K562 (cell line): Measurements from ENCODE around the gene REX1BD. TPM values are rescaled to one million over a fixed set of nuclear protein-coding genes. Genes with fewer than 3 reads are reported as not detected.

Experiments
- DDX20 ChIP-seq: fragments of 450-650 bp; IDR thresholded peaks from 2 replicates; pipeline ENCODE4 v1.6.1; 2016; ENCODE audit warnings: missing genetic modification characterization, low read depth, mild to moderate bottlenecking, missing compliant biosample characterization, moderate library complexity
- HLTF ChIP-seq: fragments of 450-650 bp; IDR thresholded peaks from 2 replicates; pipeline ENCODE4 v1.6.1; 2016
- KDM2B ChIP-seq: fragments of 250-450 bp; sonication (Bioruptor Pico); IDR thresholded peaks from 2 replicates; pipeline ENCODE4 v1.8.0; 2021; ENCODE audit warnings: mild to moderate bottlenecking, moderate library complexity
- MECOM ChIP-seq: fragments of 250-450 bp; sonication (Bioruptor Pico); IDR thresholded peaks from 2 replicates; pipeline ENCODE4 v1.8.0; 2022; ENCODE audit warnings: inconsistent platforms
- MXI1 ChIP-seq: IDR thresholded peaks from 2 replicates; pipeline ENCODE4 v1.6.1; 2011; ENCODE audit warnings: low read depth, mild to moderate bottlenecking, improper control_type of control experiment, low read length
- NFRKB ChIP-seq: fragments of 450-650 bp; IDR thresholded peaks from 2 replicates; pipeline ENCODE4 v1.6.1; 2016; ENCODE audit warnings: low read depth
- NR3C1 ChIP-seq: sonication (generic); formaldehyde crosslinking; IDR thresholded peaks from 2 replicates; pipeline ENCODE4 v1.8.1; 2022; ENCODE audit warnings: missing genetic modification reagents
- REST ChIP-seq, 2 experiments: fragments of 450-650 bp; formaldehyde crosslinking in 1 of 2; IDR thresholded peaks; 2 replicates each; pipeline versions ENCODE4 v1.4.0 to v1.6.1; 2014 to 2020; ENCODE audit warnings: mild to moderate bottlenecking in 2 of 2, borderline replicate concordance in 1 of 2, low read depth in 1 of 2
- SIX5 ChIP-seq, 2 experiments: IDR thresholded peaks; 2 replicates each; pipeline ENCODE4 v1.6.1; 2011; ENCODE audit warnings: low read length in 2 of 2, borderline replicate concordance in 1 of 2, low read depth in 1 of 2, mild to moderate bottlenecking in 1 of 2, moderate library complexity in 1 of 2; ENCODE audit not compliant: insufficient read depth in 1 of 2
- TCF7 ChIP-seq: sonication (generic); IDR thresholded peaks from 2 replicates; pipeline ENCODE4 v1.6.1; 2016; ENCODE audit warnings: antibody characterized with exemption, borderline replicate concordance
- TCFL5 ChIP-seq: fragments of 250-450 bp; sonication (Bioruptor Pico); conservative IDR thresholded peaks from 2 replicates; pipeline ENCODE4 v1.6.1; 2021; ENCODE audit warnings: mild to moderate bottlenecking, moderate library complexity, matching md5 sums
- polyA plus RNA-seq, 8 experiments: library from polyadenylated mRNA; depleted of rRNA in 4 of 8; stranded (reverse) in 5 of 8; unstranded in 3 of 8; fragments of >200 nt; fragmentation: Nextera tagmentation in 2 of 8; fragmentation: Illumina TruSeq in 1 of 8; extraction: Ambion mirVana in 2 of 8; extraction: Trizol in 1 of 8; gene quantifications; 2 replicates each; pipeline versions ENCODE4 v1.2.1 to v1.2.3, GENCODE V29; 2011 to 2014; ENCODE audit warnings: inconsistent platforms in 1 of 8, missing spikeins in 1 of 8
- total RNA-seq, 7 experiments: library from RNA; depleted of rRNA in 6 of 7; stranded (reverse); fragments of >200 nt in 6 of 7; fragmentation: Illumina TruSeq in 2 of 7; extraction: Trizol in 2 of 7; gene quantifications; 2 replicates each; pipeline versions ENCODE4 v1.2.1 to v1.2.3, GENCODE V29; 2011 to 2021; ENCODE audit warnings: low replicate concordance in 1 of 7
- TF ChIP-seq, protein P1 (sequence below): fragments of 250-450 bp; sonication (Bioruptor Pico); IDR thresholded peaks from 2 replicates; pipeline ENCODE4 v1.4.0; 2020
- TF ChIP-seq, protein P2 (sequence below): fragments of 450-650 bp; formaldehyde crosslinking; IDR thresholded peaks from 2 replicates; pipeline ENCODE4 v1.4.0; 2020; ENCODE audit warnings: mild to moderate bottlenecking, moderate library complexity

The REX1BD gene
- total and polyA plus RNA-seq, 9 of the 15 experiments (the other 6 are each of a cell fraction or from before 2014, with no cell fraction given) = 1.9 to 136 (median 13.8) TPM

DNA sequence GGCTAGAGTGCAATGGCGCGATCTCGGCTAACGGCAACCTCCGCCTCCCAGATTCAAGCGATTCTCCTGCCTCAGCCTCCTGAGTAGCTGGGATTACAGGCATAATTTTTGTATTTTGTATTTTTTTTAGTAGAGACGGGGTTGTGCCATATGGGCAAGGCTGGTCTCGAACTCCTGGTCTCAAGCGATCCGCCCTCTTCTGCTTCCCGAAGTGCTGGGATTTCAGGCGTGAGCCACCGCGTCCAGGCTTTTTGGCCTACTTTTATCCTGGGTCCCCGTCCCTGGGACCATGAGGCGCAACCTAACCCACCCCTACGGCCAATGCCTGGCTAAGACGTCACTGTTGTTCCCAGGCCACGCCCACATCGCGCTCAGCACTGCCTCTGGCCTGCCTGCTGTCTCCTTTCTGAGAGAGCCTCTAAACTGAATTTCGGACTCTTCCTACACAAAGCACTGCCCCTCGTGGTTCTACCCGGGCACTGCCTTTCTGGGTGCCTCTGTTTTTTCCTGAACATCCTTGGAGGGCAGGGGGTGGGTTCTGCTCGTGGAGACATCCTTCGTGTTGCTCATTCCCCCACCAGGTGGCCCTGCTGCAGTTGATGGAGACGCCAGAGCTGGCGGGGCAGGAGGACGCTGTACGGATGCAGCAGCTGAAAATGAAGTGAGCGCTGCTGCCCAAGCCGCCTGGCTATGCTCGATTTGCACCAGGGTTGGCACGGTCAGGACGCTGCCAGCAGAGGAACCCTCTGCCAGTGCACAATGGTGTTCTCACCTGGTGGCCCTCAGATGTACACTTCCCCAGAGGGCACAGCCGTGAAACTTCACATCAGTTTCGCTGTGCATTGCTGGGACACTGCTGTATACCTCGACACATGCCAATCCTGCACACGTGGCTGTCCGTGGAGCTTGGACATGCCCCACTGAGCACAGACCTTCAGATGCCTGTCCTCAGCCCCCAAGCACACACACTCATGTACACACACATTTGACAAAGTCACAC lies 2.0 kb downstream of the REX1BD start (continued):
- TF ChIP-seq REST (IDR thresholded peaks at IDR 0.05; ENCODE audit: borderline replicate concordance) = peak; percentile 45; the same call in 1 of the 2 replicates
- no peak for TF ChIP-seq REST (CRISPR knock-in tag; IDR thresholded peaks at IDR 0.05; ENCODE audit: low read depth)
- no peak for TF ChIP-seq MECOM (CRISPR knock-in tag)
- no peak for TF ChIP-seq KDM2B (CRISPR knock-in tag)
- no peak; the same call in 1 of the 2 replicates for TF ChIP-seq MXI1
- no peak for TF ChIP-seq TCFL5 (CRISPR knock-in tag)
- TF ChIP-seq DDX20 = no peak
- no peak for TF ChIP-seq NR3C1
- TF ChIP-seq TCF7 = no peak
- TF ChIP-seq, protein P1, sequence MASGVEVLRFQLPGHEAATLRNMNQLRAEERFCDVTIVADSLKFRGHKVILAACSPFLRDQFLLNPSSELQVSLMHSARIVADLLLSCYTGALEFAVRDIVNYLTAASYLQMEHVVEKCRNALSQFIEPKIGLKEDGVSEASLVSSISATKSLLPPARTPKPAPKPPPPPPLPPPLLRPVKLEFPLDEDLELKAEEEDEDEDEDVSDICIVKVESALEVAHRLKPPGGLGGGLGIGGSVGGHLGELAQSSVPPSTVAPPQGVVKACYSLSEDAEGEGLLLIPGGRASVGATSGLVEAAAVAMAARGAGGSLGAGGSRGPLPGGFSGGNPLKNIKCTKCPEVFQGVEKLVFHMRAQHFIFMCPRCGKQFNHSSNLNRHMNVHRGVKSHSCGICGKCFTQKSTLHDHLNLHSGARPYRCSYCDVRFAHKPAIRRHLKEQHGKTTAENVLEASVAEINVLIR = peak; percentile 54; the same call in 1 of the 2 replicates
- 0 out of 2 replicates have a peak, but pooled peaks have one; percentile 36 for TF ChIP-seq NFRKB
- TF ChIP-seq HLTF = 0 out of 2 replicates have a peak, but pooled peaks have one; percentile 23
- TF ChIP-seq SIX5 (IDR thresholded peaks at IDR 0.05; ENCODE audit: borderline replicate concordance in 1 of 2, insufficient read depth in 1 of 2, low read depth in 1 of 2, low read length in 2 of 2) = no peak
- TF ChIP-seq, protein P2, sequence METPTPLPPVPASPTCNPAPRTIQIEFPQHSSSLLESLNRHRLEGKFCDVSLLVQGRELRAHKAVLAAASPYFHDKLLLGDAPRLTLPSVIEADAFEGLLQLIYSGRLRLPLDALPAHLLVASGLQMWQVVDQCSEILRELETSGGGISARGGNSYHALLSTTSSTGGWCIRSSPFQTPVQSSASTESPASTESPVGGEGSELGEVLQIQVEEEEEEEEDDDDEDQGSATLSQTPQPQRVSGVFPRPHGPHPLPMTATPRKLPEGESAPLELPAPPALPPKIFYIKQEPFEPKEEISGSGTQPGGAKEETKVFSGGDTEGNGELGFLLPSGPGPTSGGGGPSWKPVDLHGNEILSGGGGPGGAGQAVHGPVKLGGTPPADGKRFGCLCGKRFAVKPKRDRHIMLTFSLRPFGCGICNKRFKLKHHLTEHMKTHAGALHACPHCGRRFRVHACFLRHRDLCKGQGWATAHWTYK = no peak
